ENCODE results near the gene ATIC.

- TF ChIP-seq POLR2A (IDR thresholded peaks at IDR 0.05) (no peak), CTCF (IDR thresholded peaks at IDR 0.05) (no peak)
Observed at GRCh38 chr2:215365184-215365658, 53.4 kb downstream of the ATIC start.

Measured in Peyer's patch (tissue), 4 donors.